Erythroblast (primary cell): ENCODE measurements around the gene ATCAY.

Experiments
- GATA1 ChIP-seq: IDR thresholded peaks from 2 replicates; pipeline ENCODE4 v1.6.1; 2011; ENCODE audit warnings: low read depth, mild to moderate bottlenecking, control low read depth, low read length, moderate library complexity
- POLR2A ChIP-seq: IDR thresholded peaks from 2 replicates; pipeline ENCODE4 v1.6.1; 2011; ENCODE audit warnings: mild to moderate bottlenecking, low read length

DNA sequence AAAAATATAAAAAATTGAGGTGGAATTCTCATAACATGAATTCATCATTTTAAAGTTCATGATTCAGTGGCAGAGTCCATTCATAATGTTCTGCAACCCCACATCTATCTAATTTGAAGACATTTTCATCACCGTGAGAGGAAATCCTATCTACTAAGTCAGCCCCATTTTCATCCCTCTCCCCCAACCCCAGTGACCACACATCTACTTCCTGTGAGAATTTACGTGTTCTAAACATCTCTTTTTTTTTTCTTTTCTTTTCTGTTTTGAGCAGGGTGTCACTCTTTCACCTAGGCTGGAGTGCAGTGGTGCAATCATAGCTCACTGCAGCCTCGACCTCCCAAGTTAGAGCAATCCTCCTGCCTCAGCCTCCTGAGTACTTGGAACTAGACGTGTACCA, 17.5 kb downstream of the ATCAY start:
- TF ChIP-seq POLR2A (no peak), GATA1 (no peak)
